IPS-NIHi11 (cell line): ENCODE data around the gene OVCH1.
A peak's percentile ranks its signal among the peaks of the same experiment; 100 is the strongest.
"Not testable (repeated sequence)": the region's sequence is repeated elsewhere in the genome, so short reads cannot be mapped to it uniquely, and the experiment has no call there.

Experiments used
- DNase-seq: peaks from one replicate; pipeline ENCODE4 v3.0.0; 2012; ENCODE audit warnings: mixed read lengths, low spot score

OVCH1 gene

GRCh38 chr12:29492891-29493290 is 4.6 kb downstream of the OVCH1 start:
- no peak for DNase-seq

GRCh38 chr12:29486972-29487371 is 10.5 kb downstream of the OVCH1 start:
- no peak for DNase-seq

- DNase-seq, result no peak
Observed at GRCh38 chr12:29463198-29463597, 34.3 kb downstream of the OVCH1 start.

GRCh38 chr12:29460082-29460481 is 37.4 kb downstream of the OVCH1 start:
- no peak for DNase-seq

GRCh38 chr12:29455087-29455486 is 42.4 kb downstream of the OVCH1 start:
- DNase-seq, result no peak

GRCh38 chr12:29451888-29452287 is 45.6 kb downstream of the OVCH1 start:
- no peak for DNase-seq

GRCh38 chr12:29448157-29448556 is 49.3 kb downstream of the OVCH1 start:
- DNase-seq, result no peak

- DNase-seq, result no peak
Observed at GRCh38 chr12:29447285-29447975, 50.1 kb downstream of the OVCH1 start.

GRCh38 chr12:29439506-29439905 is 58.0 kb downstream of the OVCH1 start:
- DNase-seq, result no peak

GRCh38 chr12:29438752-29439408 is 58.6 kb downstream of the OVCH1 start:
- no peak for DNase-seq

- no peak for DNase-seq
Observed at GRCh38 chr12:29437575-29437974, 59.9 kb downstream of the OVCH1 start.

GRCh38 chr12:29436815-29437214 is 60.7 kb downstream of the OVCH1 start:
- DNase-seq, result not testable (repeated sequence)

GRCh38 chr12:29431513-29431912 is 66.0 kb downstream of the OVCH1 start:
- no peak for DNase-seq

- no peak for DNase-seq
Observed at GRCh38 chr12:29430716-29431044, 66.8 kb downstream of the OVCH1 start.

- DNase-seq, result no peak
Observed at GRCh38 chr12:29429999-29430715, 67.3 kb downstream of the OVCH1 start.

- peak; percentile 9 for DNase-seq
Observed at GRCh38 chr12:29428633-29429032, 68.9 kb downstream of the OVCH1 start.

GRCh38 chr12:29427964-29428363 is 69.5 kb downstream of the OVCH1 start:
- peak; percentile 33 for DNase-seq

- DNase-seq, result no peak
Observed at GRCh38 chr12:29426498-29426897, 71.0 kb downstream of the OVCH1 start.

GRCh38 chr12:29425722-29426121 is 71.8 kb downstream of the OVCH1 start:
- no peak for DNase-seq

GRCh38 chr12:29416748-29417147 is 80.7 kb downstream of the OVCH1 start:
- DNase-seq, result no peak

- no peak for DNase-seq
Observed at GRCh38 chr12:29415111-29415510, 82.4 kb downstream of the OVCH1 start.

- no peak for DNase-seq
Observed at GRCh38 chr12:29414368-29414767, 83.1 kb downstream of the OVCH1 start.

- DNase-seq, result no peak
Observed at GRCh38 chr12:29405561-29405960, 91.9 kb downstream of the OVCH1 start.
